GM12892 (cell line): Measurements from ENCODE around the gene ZNF722.
"Not testable (repeated sequence)": the region's sequence is repeated elsewhere in the genome, so short reads cannot be mapped to it uniquely, and the experiment has no call there.

Experiments
- POLR2A ChIP-seq: IDR thresholded peaks from 2 replicates; pipeline ENCODE4 v1.6.1; 2011; ENCODE audit warnings: low read depth, low read length, control low read depth
- POLR2AphosphoS5 ChIP-seq: IDR thresholded peaks from 2 replicates; pipeline ENCODE4 v1.6.1; 2011; ENCODE audit warnings: low read depth, low read length, control low read depth
- TAF1 ChIP-seq: IDR thresholded peaks from 2 replicates; pipeline ENCODE4 v1.6.1; 2011; ENCODE audit warnings: low read depth, mild to moderate bottlenecking, control low read depth, low read length, borderline replicate concordance

- not testable (repeated sequence) for TF ChIP-seq POLR2AphosphoS5, POLR2A, TAF1
Observed at GRCh38 chr7:64015496-64015895, 16.8 kb downstream of the ZNF722 start.
